Measurements from ENCODE around the gene SSH3. TPM values are rescaled to one million over a fixed set of nuclear protein-coding genes. Genes with fewer than 3 reads are reported as not detected.

The SSH3 gene
- total RNA-seq, 1 donor from 2014 or later, result 7.3 TPM

GRCh38 chr11:67356864-67357561 lies 53.7 kb downstream of the SSH3 start:
- H3K27me3 Mint-ChIP-seq (ENCODE audit: unreplicated experiment), result peaks cover 5% of the 10 kb centered on the region
- no peak overlapping the region for H3K4me3 Mint-ChIP-seq (ENCODE audit: unreplicated experiment)
- H3K36me3 Mint-ChIP-seq (ENCODE audit: low read depth, unreplicated experiment), result no peaks in the 10 kb centered on the region
- peak; percentile 87 for TF ChIP-seq CTCF (IDR thresholded peaks at IDR 0.05; ENCODE audit: unreplicated experiment)
- H3K27ac Mint-ChIP-seq (ENCODE audit: unreplicated experiment), result peak overlapping the region; percentile 58
- peaks cover 29% of the 10 kb centered on the region for H3K4me1 Mint-ChIP-seq (ENCODE audit: unreplicated experiment)
- no peaks in the 10 kb centered on the region for H3K9me3 Mint-ChIP-seq (ENCODE audit: unreplicated experiment)
- peak; percentile 76 for DNase-seq (ENCODE audit: low spot score)

GRCh38 chr11:67357831-67358670 lies 54.7 kb downstream of the SSH3 start:
- Mint-ChIP-seq H3K4me1 (ENCODE audit: unreplicated experiment) (peaks cover 28% of the 10 kb centered on the region), H3K27me3 (ENCODE audit: unreplicated experiment) (peaks cover 5% of the 10 kb centered on the region), H3K9me3 (ENCODE audit: unreplicated experiment) (no peaks in the 10 kb centered on the region), H3K4me3 (ENCODE audit: unreplicated experiment) (peak overlapping the region; percentile 42), H3K36me3 (ENCODE audit: low read depth, unreplicated experiment) (no peaks in the 10 kb centered on the region), H3K27ac (ENCODE audit: unreplicated experiment) (no peak overlapping the region)
- no peak for DNase-seq (ENCODE audit: low spot score)
- TF ChIP-seq CTCF (IDR thresholded peaks at IDR 0.05; ENCODE audit: unreplicated experiment), result no peak

Other genes starting within 250 kb of the SSH3 start
- 10.5 TPM for gene RHOD, start 246.7 kb upstream of the SSH3 start, total RNA-seq (ENCODE audit: unreplicated experiment)
- gene KDM2A, start 184.3 kb upstream of the SSH3 start, total RNA-seq (ENCODE audit: unreplicated experiment), result 76.9 TPM
- 92.7 TPM for gene GRK2, start 37.1 kb upstream of the SSH3 start, total RNA-seq (ENCODE audit: unreplicated experiment)
- 65.1 TPM for gene ANKRD13D, start 14.2 kb upstream of the SSH3 start, total RNA-seq (ENCODE audit: unreplicated experiment)
- gene POLD4, start 50.0 kb downstream of the SSH3 start, total RNA-seq (ENCODE audit: unreplicated experiment), result 92.1 TPM
- gene CLCF1, start 70.1 kb downstream of the SSH3 start, total RNA-seq (ENCODE audit: unreplicated experiment), result 12.6 TPM
- 18.4 TPM for gene RAD9A, start 88.5 kb downstream of the SSH3 start, total RNA-seq (ENCODE audit: unreplicated experiment)
- 249 TPM for gene PPP1CA, start 98.3 kb downstream of the SSH3 start, total RNA-seq (ENCODE audit: unreplicated experiment)
- 13.2 TPM for gene TBC1D10C, start 100.6 kb downstream of the SSH3 start, total RNA-seq (ENCODE audit: unreplicated experiment)
- gene CARNS1, start 112.1 kb downstream of the SSH3 start, total RNA-seq (ENCODE audit: unreplicated experiment), result not detected
- gene RPS6KB2, start 125.0 kb downstream of the SSH3 start, total RNA-seq (ENCODE audit: unreplicated experiment), result 44.2 TPM
- gene PTPRCAP, start 134.2 kb downstream of the SSH3 start, total RNA-seq (ENCODE audit: unreplicated experiment), result 12.9 TPM
- 252 TPM for gene CORO1B, start 139.9 kb downstream of the SSH3 start, total RNA-seq (ENCODE audit: unreplicated experiment)
- not detected for gene GPR152, start 149.2 kb downstream of the SSH3 start, total RNA-seq (ENCODE audit: unreplicated experiment)
- gene CABP4, start 151.8 kb downstream of the SSH3 start, total RNA-seq (ENCODE audit: unreplicated experiment), result not detected
- 47.4 TPM for gene TMEM134, start 165.7 kb downstream of the SSH3 start, total RNA-seq (ENCODE audit: unreplicated experiment)
- 32.9 TPM for gene AIP, start 179.5 kb downstream of the SSH3 start, total RNA-seq (ENCODE audit: unreplicated experiment)
- 11.5 TPM for gene PITPNM1, start 201.8 kb downstream of the SSH3 start, total RNA-seq (ENCODE audit: unreplicated experiment)
- 27.8 TPM for gene CDK2AP2, start 204.6 kb downstream of the SSH3 start, total RNA-seq (ENCODE audit: unreplicated experiment)
- gene CABP2, start 219.9 kb downstream of the SSH3 start, total RNA-seq (ENCODE audit: unreplicated experiment), result not detected

Data from endothelial cell (in vitro differentiated cells).